Ovary (tissue), 1 donor: ENCODE measurements around the gene S100A5.

Experiments
- EP300 ChIP-seq: sonication (generic); formaldehyde crosslinking; IDR thresholded peaks from one replicate; pipeline ENCODE4 v1.6.1; 2017; ENCODE audit warnings: antibody characterized with exemption
- POLR2A ChIP-seq: fragments of 450-650 bp; IDR thresholded peaks from one replicate; pipeline ENCODE4 v1.6.1; 2017; ENCODE audit warnings: antibody characterized with exemption, mild to moderate bottlenecking, moderate library complexity

- TF ChIP-seq POLR2A (no peak), EP300 (no peak)
Observed at GRCh38 chr1:153543736-153544135, 3.0 kb upstream of the S100A5 start.
